Left cardiac atrium (tissue), 4 donors: ENCODE measurements around the gene GJC2. TPM values are rescaled to one million over a fixed set of nuclear protein-coding genes. Genes with fewer than 3 reads are reported as not detected.

Experiments used
- ATAC-seq, 2 donors: fragments of 200-7000 bp; cut with Tn5 transposase; one replicate each; pipeline ENCODE4 v1.9.1; 2020; ENCODE audit warnings: mild to moderate bottlenecking in 2 of 2, moderate library complexity in 2 of 2
- DNase-seq: peaks from one replicate; pipeline ENCODE4 v3.0.0-alpha.2; 2020
- intact Hi-C, 2 donors: fragments of 100-400 bp; cut with DNase I; formaldehyde crosslinking; loops; one replicate each; pipeline versions ENCODE4 v1.14.1 to v1.15.1; 2022 to 2023
- total RNA-seq, 2 donors: library from RNA; stranded (reverse); fragmentation: NEBNext Ultra II Directional; extraction: Animal tissue kit (Norgen Biotek cat#: 25700); gene quantifications; one replicate each; pipeline ENCODE4 v1.2.1, GENCODE V29; 2021
- donor health status: DM: no; HTN: yes; CAD: no.
- donor health status: DM: no; HTN: yes; CAD: no; lungs with severe emphysema.
- donor health status: DM: yes; HTN: yes; CAD: no.
- donor health status: Dilated cardiomyopathy.

The GJC2 gene
- total RNA-seq, 2 donors from 2014 or later = 2.2 to 2.3 TPM

- no peak for DNase-seq
- intact Hi-C loops = no loop called here
- no peak for ATAC-seq
These were observed 7.5 kb upstream of the GJC2 start for GRCh38 chr1:228142155-228142691.

- no peak for DNase-seq
- no peak for ATAC-seq
- intact Hi-C loops = no loop called here
These were observed 7.0 kb upstream of the GJC2 start for GRCh38 chr1:228142701-228143136.

- intact Hi-C loops = no loop called here
- ATAC-seq = no peak
- DNase-seq = no peak
These were observed 6.1 kb upstream of the GJC2 start for GRCh38 chr1:228143480-228144192.

DNA sequence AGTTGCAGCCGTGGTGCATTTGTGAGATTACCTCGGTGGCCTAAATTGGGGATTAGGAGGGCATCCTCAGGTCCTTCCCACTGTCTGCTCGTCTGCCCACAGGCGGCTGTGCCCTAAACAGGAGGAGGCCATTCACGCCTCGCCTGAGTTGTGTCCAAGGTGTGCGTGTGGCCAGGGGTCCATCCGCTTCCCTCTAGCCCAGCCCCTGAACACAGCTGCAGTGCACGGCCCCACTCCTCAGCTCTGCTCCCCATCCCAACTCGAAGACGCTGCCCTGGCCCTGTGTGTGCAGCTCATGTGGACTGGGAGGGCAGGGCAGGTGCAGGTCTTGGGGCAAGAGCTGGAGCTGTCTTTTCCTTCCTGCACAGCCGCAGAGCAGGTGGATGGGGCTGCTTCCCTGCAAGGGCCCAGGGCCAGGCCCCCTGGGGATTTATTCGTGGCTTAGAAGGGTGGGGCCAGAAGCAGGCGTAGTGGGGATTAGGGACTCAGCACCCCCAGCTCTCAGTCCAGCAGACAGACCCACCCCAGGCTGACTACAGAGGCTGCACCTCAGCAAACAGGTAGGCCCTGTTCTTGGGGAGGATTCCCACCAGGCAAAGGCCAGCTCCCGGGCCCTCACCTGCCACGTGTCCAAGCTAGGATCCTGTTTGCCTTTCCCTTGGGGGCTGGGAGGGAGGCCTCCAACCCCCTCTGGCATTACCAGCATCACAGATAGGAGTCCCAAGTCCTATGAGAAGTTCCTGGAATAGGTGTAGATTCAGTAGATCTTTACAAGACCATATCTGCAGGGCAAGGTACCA, 5.3 kb upstream of the GJC2 start:
- intact Hi-C loops = no loop called here
- ATAC-seq (no peak), DNase-seq (no peak)

- ATAC-seq = no peak
- no peak for DNase-seq
- intact Hi-C loops = no loop called here
These were observed 4.8 kb upstream of the GJC2 start for GRCh38 chr1:228144993-228145343.

DNA sequence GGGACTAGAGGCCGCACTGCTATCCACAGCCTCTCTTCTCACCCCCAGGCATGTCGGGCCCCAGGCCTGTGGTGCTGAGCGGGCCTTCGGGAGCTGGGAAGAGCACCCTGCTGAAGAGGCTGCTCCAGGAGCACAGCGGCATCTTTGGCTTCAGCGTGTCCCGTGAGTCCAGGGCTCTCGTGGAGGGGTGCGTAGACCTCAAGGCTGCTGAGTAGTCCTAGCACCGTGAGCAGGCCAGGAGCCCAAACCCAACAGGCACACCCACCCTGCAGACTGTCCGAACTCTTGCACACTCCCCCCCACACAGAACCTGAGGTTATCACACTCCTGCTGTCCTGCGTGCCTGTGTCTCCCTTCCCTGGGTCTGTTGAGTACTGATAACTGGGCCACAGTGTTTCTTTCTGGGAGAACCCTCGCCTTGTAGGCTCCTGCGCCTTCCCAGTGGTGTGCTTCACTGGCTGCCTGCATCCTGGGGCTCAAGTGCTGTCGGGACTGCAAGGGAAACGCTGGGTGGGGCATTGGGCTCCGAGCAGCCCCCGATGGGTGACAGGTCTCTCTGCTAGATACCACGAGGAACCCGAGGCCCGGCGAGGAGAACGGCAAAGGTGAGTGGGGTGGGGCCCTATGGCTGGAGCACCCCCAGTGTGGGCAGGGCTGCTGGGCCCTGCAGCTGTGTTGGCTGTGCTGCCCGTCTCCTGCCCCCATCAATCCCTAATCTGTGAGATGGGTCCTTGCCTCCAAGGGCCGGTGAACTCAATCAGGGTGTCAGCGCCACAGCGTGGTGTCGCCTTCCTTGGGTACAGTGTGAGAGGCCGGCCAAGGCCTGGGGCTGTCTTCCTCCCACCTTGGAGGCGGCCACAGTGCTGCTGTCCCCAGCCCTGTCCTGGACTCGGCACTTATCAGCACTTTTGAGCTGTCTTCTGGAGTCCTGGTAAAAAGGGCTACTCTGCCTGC, 4.0 kb upstream of the GJC2 start:
- intact Hi-C loops = no loop called here
- no peak for ATAC-seq
- DNase-seq = no peak

- intact Hi-C loops = no loop called here
- no peak for ATAC-seq
- DNase-seq = no peak
These were observed 3.1 kb upstream of the GJC2 start for GRCh38 chr1:228146417-228147150.

GRCh38 chr1:228147151-228147693, 2.5 kb upstream of the GJC2 start:
- ATAC-seq (no peak), DNase-seq (peak; percentile 29)
- intact Hi-C loops = no loop called here

DNA sequence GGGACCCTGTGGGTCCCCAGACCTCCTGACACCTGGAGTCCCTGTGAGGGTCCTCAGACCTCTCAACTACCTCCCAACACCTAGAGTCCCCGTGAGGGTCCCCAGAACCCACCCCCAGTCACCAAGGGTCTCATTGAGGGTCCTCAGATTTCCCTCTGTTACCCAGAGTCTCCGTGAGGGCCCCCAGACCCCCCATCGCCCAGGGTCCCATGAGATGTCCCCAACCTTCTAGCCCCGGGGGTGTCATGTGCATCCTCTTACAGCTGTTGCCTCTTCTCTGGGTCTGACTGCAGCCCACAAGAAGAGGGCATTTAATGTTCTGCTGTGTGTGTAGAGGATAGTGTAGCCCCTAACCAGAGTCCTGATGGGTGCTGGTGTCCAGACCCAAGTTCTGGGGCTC, 2.0 kb upstream of the GJC2 start:
- no peak for ATAC-seq
- intact Hi-C loops = no loop called here
- no peak for DNase-seq

GRCh38 chr1:228148196-228148861, 1.4 kb upstream of the GJC2 start:
- intact Hi-C loops = no loop called here
- DNase-seq = peak; percentile 42
- no peak for ATAC-seq

DNA sequence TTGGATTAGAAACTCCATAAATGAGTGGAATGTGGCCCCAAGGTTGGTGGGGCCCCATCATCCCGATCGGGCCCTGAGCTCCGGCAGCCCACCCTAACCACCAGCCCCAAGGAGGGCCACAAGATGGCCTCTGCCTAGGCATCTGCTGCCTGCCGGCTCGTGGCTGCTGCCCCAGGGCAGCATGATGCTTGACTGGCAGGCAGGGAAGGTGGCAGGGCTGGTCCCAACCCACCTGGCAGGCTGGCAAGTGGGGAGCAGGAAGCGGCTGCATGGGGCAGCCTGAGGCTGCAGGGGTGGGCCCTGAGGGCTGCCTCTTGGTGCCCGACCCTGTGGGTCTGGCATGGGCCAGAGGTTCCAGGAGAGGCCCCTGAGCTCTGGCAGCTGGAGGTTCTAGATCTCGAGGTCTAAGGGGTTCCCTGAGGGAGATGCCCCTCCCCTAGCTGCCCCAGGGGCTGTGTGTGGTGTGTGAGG, 760 bp upstream of the GJC2 start:
- intact Hi-C loops = no loop called here
- DNase-seq (peak; percentile 24), ATAC-seq (no peak)

GRCh38 chr1:228150120-228150460, 360 bp downstream of the GJC2 start:
- intact Hi-C loops = no loop called here
- ATAC-seq (peak in 1 of 2 donors; percentile 5), DNase-seq (no peak)

GRCh38 chr1:228150461-228151179, 890 bp downstream of the GJC2 start:
- intact Hi-C loops = no loop called here
- peak; percentile 69 to 78 for ATAC-seq
- peak; percentile 77 for DNase-seq

- intact Hi-C loops = no loop called here
- peak; percentile 1 to 5 for ATAC-seq
These were observed 1.6 kb downstream of the GJC2 start for GRCh38 chr1:228151180-228151925.

GRCh38 chr1:228152097-228152917, 2.6 kb downstream of the GJC2 start:
- DNase-seq (peak; percentile 21), ATAC-seq (no peak)
- intact Hi-C loops = no loop called here

More at GRCh38 chr1:228151180-228151925, 1.6 kb downstream of the GJC2 start:
- DNase-seq = peak; percentile 23

- intact Hi-C loops = no loop called here
- DNase-seq (peak; percentile 21), ATAC-seq (no peak)
These were observed 3.2 kb downstream of the GJC2 start for GRCh38 chr1:228152918-228153258.
